HG03159 (cell line): ENCODE data around the gene EIF4EBP2.

Source experiments
- ATAC-seq: cut with Tn5 transposase; IDR thresholded peaks from one replicate; pipeline ENCODE4 v1.9.1; 2021; ENCODE audit warnings: mild to moderate bottlenecking, moderate library complexity; ENCODE audit not compliant: unreplicated experiment

The EIF4EBP2 gene, protein sequence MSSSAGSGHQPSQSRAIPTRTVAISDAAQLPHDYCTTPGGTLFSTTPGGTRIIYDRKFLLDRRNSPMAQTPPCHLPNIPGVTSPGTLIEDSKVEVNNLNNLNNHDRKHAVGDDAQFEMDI

DNA sequence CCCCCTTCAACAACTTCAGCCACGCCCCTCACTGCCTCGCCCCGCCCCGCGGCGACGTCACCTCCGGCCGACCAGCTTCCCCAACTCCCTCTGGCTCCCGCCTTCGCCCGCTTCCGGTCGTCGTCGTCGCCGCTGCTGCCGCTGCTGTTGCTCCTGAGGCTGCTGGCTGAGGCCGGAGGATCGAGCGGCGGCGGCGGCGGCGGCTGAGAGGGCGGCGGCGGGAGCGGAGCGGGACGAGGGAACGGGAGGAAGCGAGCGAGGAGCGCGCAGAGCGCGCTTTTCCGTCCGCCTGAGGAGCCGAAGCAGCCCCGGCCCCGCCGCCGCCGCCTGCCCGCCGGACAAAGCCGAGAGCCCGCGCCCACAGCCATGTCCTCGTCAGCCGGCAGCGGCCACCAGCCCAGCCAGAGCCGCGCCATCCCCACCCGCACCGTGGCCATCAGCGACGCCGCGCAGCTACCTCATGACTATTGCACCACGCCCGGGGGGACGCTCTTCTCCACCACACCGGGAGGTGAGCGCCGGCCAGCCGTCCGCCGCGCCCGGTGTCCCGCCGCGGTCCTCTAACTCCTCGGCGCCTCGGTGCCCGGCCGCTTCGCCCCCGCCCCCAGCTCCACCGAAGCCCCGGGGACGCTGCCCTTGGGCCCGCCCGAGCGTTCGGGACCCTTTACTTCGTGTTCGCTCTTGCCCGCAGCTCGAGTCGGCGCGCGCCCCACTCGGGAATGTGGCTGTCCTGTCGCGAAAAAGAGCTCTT, at the start of gene EIF4EBP2:
Gene EIF4EBP2 (plus strand): TSS at position 110 of the 751 bp plus-strand sequence. CDS start 257 bp downstream, at position 367.
- peak; percentile 87 for ATAC-seq

DNA sequence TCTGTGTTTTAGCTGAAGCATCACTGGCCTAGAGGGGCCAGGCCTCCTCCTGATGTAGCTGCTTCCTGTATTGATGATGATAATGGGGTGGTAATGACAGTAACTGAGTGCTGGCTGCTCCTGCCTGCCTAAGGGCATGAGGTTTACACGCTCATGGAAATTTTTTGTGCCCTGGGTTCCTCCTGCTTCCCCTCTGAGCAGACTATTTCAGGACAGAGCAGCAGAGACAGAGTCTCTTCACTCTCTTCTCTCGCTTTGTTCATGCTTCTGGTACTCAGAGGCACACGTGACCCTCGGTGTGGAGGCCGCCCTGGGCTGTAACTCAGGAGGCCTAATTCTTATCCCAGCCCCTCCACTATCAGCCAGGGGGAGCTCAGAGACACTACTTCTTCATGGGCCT, 49.4 kb upstream of the EIF4EBP2 start:
- no peak for ATAC-seq

DNA sequence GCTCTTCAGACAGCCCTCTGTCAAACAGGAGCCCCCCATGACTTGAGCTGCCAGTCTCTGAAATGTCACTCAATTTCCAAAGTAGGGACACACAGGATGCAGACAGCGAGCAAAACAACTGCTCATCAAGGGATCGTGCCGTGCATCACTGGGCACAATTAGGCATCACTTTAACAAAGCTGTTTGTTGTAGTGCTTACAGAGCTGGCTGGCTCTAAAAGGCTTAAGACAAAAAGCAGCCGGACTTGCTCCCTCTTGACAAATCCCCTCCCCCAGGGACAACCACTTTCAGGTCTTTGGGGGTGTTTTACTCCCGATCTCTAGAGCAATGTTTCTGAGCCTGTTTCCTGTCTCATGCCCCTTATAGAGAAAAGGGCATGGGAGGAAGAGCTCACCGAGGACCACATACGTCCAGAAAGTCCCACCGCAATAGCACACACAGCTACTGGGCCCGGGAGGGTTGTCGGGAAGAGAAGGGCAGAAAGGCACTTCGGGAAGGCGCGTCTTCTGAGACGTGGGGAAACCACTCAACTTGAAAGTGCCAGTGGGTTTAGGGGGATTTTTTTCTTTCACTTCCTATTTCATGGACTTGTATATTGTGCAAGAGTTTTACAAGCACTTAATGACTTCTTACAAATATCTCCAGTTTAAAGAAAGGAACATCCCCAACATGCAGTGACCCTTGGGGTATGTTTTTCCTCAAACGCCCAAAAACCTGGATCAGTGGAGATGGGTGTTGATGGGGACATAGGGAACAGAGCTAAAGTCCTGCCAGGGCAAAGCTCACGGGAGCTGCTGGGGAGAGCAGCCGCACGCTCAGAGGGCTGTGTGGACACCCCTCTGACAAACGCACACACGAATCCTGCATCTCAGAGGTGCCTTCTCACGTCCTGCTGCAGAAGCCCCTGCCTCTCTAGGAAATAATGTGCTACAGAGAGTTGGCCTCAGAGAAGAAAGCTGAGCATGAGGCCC, 48.6 kb upstream of the EIF4EBP2 start:
- peak; percentile 64 for ATAC-seq

DNA sequence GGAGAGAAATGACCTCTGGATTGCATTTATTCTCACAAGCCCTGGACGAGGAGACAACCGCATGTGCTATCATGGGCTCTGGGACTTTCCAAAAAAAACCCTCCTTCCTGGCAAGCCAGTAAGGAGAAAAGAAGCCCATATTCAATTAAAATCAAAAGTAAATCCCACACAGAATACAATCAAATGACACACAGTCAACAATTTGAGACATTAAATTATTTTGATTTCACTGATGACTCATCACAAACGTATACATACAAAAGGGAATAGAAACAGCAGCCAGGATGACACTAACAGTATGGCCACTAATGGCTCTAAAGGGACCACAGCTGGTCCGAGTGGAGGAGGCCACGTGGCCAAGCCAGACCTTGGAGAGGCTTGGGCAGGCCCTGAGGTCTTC, 46.4 kb upstream of the EIF4EBP2 start:
- ATAC-seq, result no peak

DNA sequence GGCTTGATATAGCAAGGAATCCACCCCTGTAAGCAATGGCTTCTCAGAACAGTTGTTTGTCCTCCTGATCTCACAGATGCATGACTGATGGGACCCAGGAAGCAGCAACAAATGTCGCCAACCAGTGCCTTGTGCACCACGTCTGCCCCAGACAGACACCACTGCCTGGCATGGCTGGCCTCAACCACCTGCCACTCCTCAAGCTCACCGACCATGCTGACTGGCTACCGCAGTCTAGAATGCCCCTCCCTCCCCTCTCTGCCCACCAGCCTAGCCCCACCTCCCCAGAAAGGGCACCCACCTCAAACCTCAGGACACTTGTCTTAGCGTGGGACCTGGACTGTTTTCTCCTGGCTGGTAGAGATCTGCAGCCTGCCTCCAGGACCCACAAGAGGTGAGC, 45.5 kb upstream of the EIF4EBP2 start:
- ATAC-seq, result no peak

DNA sequence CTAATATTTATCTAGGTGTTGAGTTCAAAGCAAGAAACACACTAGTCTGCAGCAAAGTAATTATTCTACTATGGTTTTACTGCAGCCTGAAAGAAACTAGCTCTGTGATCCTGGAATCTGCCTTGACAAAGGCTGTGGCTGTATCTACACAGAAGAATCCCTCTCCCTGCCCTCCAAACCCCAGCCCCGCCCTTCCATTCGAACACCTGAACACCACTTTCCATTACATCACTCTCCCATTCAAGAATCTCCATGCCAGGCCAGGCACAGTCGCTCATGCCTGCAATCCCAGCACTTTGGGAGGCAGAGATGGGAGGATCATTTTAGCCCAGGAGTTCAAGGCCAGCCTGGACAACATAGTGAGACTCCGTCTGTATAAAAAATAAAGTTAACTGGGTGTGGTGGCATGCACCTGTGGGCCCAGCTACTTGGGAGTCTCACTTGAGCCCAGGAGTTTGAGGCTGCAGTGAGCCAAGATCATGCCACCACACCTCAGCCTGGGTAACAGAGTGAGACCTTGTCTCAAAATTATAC, 44.9 kb upstream of the EIF4EBP2 start:
- ATAC-seq, result no peak

DNA sequence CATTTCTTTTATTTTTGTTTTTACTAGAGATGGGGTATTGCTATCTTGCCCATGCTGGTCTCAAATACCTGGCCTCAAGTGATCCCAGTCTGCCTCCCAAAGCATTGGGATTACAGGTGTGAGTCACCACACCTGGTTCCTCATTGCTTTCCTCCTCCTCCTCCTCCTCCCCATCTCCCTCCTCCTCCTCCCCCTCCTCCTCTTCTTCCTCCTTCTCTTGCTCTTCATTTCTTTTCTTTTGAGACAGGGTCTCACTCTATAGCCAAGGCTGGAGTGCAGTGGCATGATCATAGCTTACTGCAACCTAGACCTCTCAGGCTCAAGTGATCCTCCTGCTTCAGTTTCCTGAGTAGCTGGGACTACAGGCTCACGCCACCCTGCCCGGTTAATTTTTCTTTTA, 43.7 kb upstream of the EIF4EBP2 start:
- ATAC-seq, result no peak

DNA sequence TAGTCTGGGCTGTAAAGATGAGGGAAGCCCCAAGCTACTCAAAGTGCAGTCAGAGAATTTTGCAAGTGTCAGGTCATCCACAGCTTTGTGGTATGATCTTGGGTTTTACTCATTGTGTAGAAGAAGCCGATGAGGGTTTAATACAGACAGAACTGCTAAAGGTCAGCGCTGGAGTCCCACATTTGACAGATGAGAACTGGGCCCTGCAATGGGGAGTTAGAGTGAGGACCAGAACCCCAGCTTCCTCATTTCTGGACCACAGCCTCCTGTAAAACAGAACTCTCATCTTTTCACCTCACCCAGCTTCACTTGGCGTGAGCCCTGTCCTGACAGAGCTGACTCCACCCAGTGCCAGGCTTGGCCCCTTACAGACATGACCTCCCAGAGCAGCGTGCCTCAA, 41.6 kb upstream of the EIF4EBP2 start:
- ATAC-seq, result no peak

DNA sequence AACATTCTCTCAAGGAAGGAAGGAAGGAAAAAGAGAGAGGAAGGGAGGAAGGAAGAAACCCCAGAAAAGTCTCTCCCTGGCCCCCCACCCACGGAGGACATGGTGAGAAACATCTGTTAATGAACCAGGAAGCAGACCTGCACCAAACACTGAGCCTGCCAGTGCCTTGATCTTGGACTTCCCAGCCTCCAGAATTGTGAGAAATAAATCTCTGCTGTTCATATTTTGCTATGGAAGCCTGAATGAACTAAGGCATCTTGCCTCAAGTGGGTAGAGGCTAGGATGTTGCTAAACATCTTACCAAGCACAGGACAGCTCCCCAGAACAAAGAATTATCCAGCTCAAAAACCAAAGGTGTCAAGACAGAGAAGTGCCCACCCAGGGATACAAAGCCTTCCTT, 40.7 kb upstream of the EIF4EBP2 start:
- no peak for ATAC-seq

DNA sequence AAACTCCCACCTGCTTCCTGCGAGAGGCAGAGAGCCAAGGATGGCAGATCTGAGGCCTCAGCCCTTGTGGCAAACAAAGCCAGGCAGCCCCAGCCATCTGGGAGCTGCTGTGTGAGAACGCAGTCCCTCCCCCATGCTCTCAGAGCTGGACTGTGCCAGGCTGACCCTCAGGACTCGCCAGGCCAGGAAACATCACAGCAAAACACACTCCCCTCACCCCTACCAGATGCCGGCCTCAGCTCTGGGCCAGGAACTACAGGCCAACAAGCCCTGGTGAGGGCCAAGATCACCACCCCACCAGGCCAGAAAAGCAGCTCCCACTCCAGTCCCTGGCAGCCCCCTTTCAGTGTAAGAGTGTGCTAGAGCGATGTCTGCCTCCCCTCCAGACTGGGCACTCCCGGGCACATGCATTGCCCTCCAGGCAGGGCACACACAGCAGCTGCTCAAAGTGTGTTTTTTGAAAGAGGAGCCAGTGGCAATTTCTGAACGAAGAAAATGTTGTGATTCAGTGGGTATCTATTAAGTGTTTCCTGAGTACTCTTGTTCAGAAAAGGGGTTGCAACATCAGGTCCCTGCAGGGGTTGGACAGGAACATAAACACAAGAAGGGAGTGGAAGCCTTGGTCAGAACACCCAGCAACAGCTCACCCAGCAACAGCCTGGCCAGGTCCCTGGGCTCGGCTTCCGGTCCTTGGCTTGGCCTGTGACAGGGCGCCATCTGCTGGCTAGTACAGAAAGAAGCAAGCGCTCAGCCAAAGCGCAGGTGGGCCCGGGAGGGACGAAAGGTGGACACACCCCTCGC, 39.8 kb upstream of the EIF4EBP2 start:
- ATAC-seq, result peak; percentile 91

DNA sequence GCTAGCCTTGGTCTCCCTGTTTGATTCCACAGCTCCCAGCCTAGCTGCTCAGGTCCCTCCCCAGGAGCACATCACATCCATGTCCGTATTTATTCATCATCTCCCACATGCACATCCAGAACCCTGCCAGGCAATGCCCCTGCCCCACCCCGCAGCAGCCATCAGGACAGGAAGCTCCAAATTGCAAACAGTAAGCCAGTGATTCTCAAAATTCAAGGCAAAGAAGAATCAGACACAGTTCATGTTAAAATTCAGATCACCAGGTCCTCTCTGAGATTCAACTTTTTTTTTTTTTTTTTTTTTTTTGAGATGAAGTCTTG, 39.2 kb upstream of the EIF4EBP2 start:
- peak; percentile 28 for ATAC-seq

DNA sequence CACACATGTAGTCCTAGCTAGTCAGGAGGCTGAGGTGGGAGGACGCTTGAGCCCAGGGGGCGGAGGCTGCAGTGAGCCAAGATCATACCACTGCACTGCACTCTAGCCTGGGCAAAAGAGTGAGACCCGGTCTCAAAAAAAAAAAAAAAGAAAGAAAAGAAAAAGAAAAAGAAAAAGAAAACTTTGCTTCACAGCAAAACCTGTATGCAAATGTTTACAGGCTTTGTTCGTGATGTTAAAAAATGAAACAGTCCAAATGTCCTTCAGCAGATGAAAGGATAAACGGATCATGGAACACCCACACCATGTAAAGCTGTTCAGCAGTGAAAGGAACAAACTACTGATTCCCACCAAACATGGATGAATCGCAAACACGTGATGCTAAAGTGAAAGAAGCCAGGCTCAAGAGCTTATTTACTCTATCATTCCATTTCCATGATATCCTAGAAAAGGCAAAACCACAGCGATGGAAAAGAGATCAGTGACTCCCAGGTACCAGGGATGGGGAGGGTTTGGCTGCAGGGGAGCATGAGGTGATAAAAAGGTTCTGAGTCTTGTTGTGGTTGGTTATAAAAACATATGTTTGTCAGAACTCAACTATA, 36.6 kb upstream of the EIF4EBP2 start:
- ATAC-seq, result no peak

DNA sequence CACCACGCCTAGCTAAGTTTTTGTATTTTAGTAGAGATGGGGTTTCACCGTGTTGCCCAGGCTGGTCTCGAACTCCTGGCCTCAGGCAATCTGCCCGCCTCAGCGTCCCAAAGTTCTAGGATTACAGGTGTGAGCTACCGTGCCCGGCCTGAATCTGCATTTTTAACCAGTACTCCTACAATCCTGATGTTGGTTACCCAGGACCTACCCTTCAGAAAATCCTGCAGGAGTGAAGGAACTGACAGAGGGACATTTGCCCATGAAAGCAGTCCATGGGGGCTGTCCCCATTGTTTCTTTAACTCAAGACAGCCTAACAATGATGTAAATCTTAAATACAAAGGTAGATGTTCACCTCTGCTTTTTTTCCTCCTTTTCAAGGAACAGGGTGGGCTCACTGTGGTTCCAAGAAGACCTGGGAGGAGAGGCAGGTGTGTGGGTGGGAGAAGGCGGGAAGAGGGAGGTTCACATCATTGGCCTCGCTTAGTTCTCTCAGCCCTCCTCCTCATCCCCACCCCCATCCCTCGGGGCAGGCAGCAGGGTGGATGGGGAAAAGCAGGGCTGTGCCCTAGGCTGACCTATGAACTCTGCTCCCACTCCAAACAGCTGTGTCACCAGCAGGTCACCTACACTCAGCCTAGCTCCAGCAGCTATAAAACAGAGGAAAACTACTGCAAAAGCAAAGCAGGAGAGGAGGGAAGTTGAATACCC, 35.0 kb upstream of the EIF4EBP2 start:
- ATAC-seq, result no peak

DNA sequence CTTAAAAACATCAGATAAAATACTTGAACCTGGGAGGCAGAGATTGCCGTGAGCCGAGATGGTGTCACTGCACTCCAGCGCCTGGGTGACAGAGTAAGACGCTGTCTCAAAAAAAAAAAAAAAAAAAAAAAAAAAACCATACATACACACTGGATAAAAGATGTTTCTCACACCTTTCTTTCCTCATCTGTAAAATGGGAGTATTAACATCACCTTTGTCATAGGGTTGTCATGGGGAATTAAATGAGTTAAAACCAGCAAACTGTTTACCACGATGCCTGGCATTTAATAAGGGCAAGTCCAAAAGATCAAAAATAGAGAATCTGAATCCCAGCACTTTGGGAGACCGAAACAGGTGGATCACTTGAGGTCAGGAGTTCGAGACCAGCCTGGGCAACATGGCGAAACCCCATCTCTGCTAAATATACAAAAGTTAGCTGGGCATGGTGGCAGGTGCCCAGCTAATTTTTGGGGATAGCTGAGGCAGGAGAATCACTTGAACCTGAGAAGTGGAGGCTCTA, 34.4 kb upstream of the EIF4EBP2 start:
- ATAC-seq, result no peak

DNA sequence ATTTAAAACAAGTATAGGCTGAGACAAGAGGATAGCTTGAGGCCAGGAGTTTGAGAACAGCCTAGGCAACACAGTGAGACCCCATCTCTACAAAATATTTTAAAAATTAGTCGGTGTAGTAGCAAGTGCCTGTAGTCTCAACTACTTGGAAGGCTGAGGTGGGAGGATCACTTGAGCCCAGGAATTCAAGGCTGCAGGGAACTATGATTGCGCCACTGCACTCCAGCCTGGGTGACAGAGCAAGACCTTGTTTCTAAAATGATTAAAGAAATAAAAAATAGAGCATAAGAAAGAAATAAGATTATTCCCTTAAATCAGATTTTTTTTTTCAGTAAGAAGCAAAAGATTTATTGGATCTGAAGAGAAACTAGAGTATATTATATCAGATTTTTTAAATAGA, 33.2 kb upstream of the EIF4EBP2 start:
- no peak for ATAC-seq

DNA sequence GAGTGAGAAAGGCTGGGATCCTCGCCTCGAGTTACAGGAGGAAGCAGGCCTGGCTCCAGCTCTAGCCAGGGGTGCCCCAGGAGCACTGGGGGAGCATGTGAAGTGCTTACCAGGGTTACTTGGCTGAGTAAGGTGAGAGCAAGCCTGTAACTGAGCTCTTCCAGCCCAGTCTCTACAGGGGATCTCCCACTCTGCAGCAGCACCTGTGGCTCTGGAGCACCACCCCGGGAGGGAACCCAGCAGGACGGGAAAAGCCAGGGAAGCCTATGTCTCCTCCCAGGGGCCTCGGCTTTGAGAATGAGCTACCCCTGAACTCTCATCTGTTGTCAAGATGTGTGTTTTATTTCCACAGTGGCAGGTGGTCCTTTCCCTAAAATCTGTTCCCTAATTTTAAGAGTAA, 32.1 kb upstream of the EIF4EBP2 start:
- no peak for ATAC-seq

DNA sequence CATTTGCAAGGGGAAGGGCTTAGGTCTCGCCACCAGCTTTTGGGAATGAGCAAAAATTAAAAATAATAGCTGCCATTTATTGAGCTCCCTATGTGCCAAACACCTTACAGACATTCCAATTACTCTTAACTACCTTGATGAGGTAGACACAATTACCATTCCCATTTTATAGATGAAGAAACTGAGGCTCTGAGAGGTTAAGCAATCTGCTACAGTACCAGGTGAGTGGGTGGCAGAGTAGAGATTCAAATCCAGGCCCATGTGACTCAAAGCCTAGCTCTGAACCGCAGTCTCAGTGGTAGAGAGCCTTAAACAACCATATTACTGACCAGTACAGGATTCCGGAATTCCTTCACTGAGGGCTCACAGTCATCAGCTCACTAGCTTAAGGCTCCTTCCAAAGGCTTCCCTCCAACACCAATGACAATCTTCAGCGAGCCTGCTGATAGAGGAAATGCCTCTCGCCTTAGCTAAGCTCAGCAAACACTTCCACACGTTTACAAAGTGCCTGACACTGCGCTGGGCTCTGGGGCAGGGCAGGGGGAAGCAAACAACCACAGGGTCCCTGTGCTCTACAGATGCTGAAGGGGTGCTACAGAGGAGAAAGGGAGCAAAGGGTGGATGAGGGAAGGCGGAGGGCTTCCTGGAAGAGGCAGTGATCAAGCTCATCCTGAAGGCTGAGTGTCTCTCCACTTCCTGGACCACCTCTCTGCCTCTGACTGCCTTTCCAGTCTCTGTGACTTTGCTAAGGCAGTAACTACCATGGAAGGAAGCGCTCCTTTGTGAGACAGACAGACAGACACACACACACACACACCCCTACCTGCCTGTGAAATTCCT, 28.9 kb upstream of the EIF4EBP2 start:
- ATAC-seq, result no peak
